Measurements from ENCODE around the gene PDE4D. TPM values are rescaled to one million over a fixed set of nuclear protein-coding genes. Genes with fewer than 3 reads are reported as not detected.

The PDE4D gene
- total RNA-seq, 1 experiment from 2014 or later: 2.1 TPM

GRCh38 chr5:58967597-58968281, 925.8 kb downstream of the PDE4D start:
- Histone ChIP-seq H3K4me2 (ENCODE audit: insufficient read depth, insufficient read length, low read length) (no peak overlapping the region), H2BK12ac (ENCODE audit: insufficient read length, low read depth, low read length) (no peak overlapping the region), H2BK5ac (ENCODE audit: insufficient read length, low read length) (no peak overlapping the region), H4K91ac (ENCODE audit: insufficient read length, low read depth, low read length) (no peak overlapping the region), H4K5ac (ENCODE audit: insufficient read length, low read depth, low read length) (no peak overlapping the region), H4K8ac (replicated peaks; ENCODE audit: insufficient read length, low read depth, low read length) (no peak overlapping the region), H2AK5ac (ENCODE audit: insufficient read length, low read length) (no peak overlapping the region), H3K23ac (ENCODE audit: insufficient read length, low read depth, low read length) (no peak overlapping the region), H3K27ac (ENCODE audit: insufficient read length, low read depth, low read length) (no peak overlapping the region), H3T11ph (ENCODE audit: low read length) (no peak overlapping the region), H2BK20ac (ENCODE audit: low read depth, low read length, poor library complexity, severe bottlenecking) (no peak overlapping the region), H3K14ac (ENCODE audit: insufficient read depth, low read length) (no peak overlapping the region), H2AFZ (ENCODE audit: low read length) (no peak overlapping the region), H3K9ac (ENCODE audit: extremely low read depth, insufficient read length, low read length) (no peak overlapping the region), H2BK15ac (ENCODE audit: low read depth, low read length) (no peak overlapping the region), H3K18ac (ENCODE audit: insufficient read length, low read depth, low read length) (no peak overlapping the region), H3K4ac (ENCODE audit: low read depth, low read length) (no peak overlapping the region), H3K23me2 (ENCODE audit: insufficient read length, low read depth, low read length, poor library complexity, severe bottlenecking) (no peaks in the 10 kb centered on the region), H4K20me1 (ENCODE audit: control insufficient read depth, insufficient read depth, insufficient read length) (no peaks in the 10 kb centered on the region), H3K79me2 (ENCODE audit: insufficient read depth, low read length) (no peaks in the 10 kb centered on the region), H3K79me1 (ENCODE audit: insufficient read depth, low read depth, low read length, poor library complexity, severe bottlenecking) (no peaks in the 10 kb centered on the region), H2BK120ac (ENCODE audit: low read depth, low read length, poor library complexity, severe bottlenecking) (no peak overlapping the region), H3K9me3 (ENCODE audit: control insufficient read depth, low read depth, low read length) (no peaks in the 10 kb centered on the region), H3K27me3 (ENCODE audit: insufficient read depth, low read length) (no peaks in the 10 kb centered on the region), H3K56ac (ENCODE audit: insufficient read length, low read depth, low read length) (no peak overlapping the region), H3K4me1 (ENCODE audit: insufficient read depth, low read length) (no peaks in the 10 kb centered on the region; the same call in 1 of the 2 replicates)
- Mint-ChIP-seq H3K36me3 (ENCODE audit: insufficient read depth in 1 of 3, low read depth in 3 of 3) (no peaks in the 10 kb centered on the region), H3K9me3 (no peaks in the 10 kb centered on the region), H3K27me3 (ENCODE audit: low read depth) (no peaks in the 10 kb centered on the region), H3K27ac (no peak overlapping the region), H3K4me1 (peaks cover 10 to 11% of the 10 kb centered on the region in 2 experiments), H3K4me3 (no peak overlapping the region)
- WGBS (ENCODE audit: extremely low coverage, insufficient read length, low lambda C conversion rate): no CpG with 5 or more reads among the region's 2 CpGs
- DNase-seq: no peak
- no peak for TF ChIP-seq CTCF (conservative IDR thresholded peaks at IDR 0.05)
